ENCODE results near the gene ST8SIA2. TPM values are rescaled to one million over a fixed set of nuclear protein-coding genes. Genes with fewer than 3 reads are reported as not detected.

The ST8SIA2 gene
- total and polyA plus RNA-seq, 4 donors: not detected

DNA sequence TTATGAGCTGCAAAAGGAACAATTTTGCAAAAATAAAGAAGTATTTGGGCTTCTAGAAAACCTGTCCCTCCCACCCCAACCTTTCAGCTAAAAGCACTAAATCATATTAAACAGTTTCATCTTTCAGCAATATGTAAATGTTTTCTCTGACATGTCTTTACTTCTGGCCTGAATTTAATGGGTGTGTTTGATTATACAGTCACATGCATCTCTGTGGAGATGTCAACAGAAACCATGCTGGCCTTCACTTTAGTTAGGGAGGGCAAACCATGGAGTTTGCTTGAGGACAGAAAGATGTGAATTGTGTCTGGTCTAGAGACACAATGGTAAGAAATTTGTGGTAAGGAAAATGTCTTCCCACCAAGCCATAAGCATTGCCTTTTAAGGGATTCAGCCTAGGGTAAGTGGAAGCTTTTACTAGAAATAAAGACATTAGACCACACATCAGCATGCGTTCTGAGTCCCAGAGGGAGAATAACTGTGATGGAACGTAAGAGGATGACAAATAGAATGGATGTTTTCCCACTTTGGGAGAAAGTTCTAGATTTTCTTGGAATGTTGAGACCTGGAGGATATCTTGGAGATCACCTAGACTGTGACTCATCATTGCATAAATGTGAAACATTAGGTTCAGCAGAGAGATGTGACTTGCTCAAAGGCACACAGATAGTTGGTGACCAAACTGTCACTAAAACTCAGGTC is 68.9 kb downstream of the ST8SIA2 start:
- no peaks in the 10 kb centered on the region for H3K36me3 ChIP-seq (ENCODE audit: control insufficient read depth in 4 of 4, insufficient read depth in 3 of 4, low read depth in 1 of 4, low read length in 3 of 4)
- WGBS: 91% methylated on average over 2 of the region's 2 CpGs

DNA sequence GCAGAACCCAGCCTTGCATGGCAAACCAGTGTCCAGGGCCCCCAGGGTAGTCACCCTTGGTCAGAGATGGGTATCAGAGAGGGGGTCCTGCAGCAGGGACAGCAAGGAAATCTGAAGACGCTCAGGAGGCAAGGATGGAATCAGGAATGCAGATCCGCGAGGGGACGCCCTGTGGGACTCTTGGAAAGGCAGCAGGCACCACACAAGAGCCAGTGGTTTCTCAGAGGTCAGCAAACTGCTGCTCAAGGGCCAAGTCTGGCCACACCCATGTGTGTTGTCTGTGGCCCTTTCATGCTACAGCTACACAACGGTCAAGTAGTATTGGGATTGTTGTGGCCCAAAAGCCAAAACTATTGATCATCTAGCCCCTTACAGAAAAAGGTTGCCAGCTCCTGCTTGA is 69.7 kb downstream of the ST8SIA2 start:
- Histone ChIP-seq H3K9ac (ENCODE audit: low read depth in 1 of 2, low read length in 2 of 2) (no peak overlapping the region), H3K27me3 (ENCODE audit: control insufficient read depth in 4 of 4, insufficient read depth in 4 of 4, low read length in 3 of 4) (no peaks in the 10 kb centered on the region), H3K9me3 (ENCODE audit: control insufficient read depth in 4 of 4, low read length in 3 of 4) (no peaks in the 10 kb centered on the region), H3K4me3 (ENCODE audit: low read depth in 1 of 3, low read length in 3 of 3) (no peak overlapping the region), H3K36me3 (ENCODE audit: control insufficient read depth in 4 of 4, insufficient read depth in 3 of 4, low read depth in 1 of 4, low read length in 3 of 4) (no peaks in the 10 kb centered on the region), H3K27ac (ENCODE audit: low read depth in 1 of 2, low read length in 2 of 2) (no peak overlapping the region), H3K4me1 (ENCODE audit: control insufficient read depth in 4 of 4, insufficient read depth in 4 of 4, low read length in 3 of 4) (no peaks in the 10 kb centered on the region)
- no peak for DNase-seq (ENCODE audit: low spot score)
- no peak for TF ChIP-seq FOXA2 (IDR thresholded peaks at IDR 0.05)
- no peak for TF ChIP-seq YY1 (IDR thresholded peaks at IDR 0.05)
- no peak for TF ChIP-seq EGR1 (IDR thresholded peaks at IDR 0.05; ENCODE audit: low read depth in 2 of 2)
- TF ChIP-seq, protein P1, sequence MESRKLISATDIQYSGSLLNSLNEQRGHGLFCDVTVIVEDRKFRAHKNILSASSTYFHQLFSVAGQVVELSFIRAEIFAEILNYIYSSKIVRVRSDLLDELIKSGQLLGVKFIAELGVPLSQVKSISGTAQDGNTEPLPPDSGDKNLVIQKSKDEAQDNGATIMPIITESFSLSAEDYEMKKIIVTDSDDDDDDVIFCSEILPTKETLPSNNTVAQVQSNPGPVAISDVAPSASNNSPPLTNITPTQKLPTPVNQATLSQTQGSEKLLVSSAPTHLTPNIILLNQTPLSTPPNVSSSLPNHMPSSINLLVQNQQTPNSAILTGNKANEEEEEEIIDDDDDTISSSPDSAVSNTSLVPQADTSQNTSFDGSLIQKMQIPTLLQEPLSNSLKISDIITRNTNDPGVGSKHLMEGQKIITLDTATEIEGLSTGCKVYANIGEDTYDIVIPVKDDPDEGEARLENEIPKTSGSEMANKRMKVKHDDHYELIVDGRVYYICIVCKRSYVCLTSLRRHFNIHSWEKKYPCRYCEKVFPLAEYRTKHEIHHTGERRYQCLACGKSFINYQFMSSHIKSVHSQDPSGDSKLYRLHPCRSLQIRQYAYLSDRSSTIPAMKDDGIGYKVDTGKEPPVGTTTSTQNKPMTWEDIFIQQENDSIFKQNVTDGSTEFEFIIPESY (IDR thresholded peaks at IDR 0.05): no peak
- no peak for TF ChIP-seq JUND (IDR thresholded peaks at IDR 0.05)
- TF ChIP-seq, protein P2, sequence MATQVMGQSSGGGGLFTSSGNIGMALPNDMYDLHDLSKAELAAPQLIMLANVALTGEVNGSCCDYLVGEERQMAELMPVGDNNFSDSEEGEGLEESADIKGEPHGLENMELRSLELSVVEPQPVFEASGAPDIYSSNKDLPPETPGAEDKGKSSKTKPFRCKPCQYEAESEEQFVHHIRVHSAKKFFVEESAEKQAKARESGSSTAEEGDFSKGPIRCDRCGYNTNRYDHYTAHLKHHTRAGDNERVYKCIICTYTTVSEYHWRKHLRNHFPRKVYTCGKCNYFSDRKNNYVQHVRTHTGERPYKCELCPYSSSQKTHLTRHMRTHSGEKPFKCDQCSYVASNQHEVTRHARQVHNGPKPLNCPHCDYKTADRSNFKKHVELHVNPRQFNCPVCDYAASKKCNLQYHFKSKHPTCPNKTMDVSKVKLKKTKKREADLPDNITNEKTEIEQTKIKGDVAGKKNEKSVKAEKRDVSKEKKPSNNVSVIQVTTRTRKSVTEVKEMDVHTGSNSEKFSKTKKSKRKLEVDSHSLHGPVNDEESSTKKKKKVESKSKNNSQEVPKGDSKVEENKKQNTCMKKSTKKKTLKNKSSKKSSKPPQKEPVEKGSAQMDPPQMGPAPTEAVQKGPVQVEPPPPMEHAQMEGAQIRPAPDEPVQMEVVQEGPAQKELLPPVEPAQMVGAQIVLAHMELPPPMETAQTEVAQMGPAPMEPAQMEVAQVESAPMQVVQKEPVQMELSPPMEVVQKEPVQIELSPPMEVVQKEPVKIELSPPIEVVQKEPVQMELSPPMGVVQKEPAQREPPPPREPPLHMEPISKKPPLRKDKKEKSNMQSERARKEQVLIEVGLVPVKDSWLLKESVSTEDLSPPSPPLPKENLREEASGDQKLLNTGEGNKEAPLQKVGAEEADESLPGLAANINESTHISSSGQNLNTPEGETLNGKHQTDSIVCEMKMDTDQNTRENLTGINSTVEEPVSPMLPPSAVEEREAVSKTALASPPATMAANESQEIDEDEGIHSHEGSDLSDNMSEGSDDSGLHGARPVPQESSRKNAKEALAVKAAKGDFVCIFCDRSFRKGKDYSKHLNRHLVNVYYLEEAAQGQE (IDR thresholded peaks at IDR 0.05): no peak
- TF ChIP-seq GABPA (IDR thresholded peaks at IDR 0.05 in 1 of 2, conservative IDR thresholded peaks at IDR 0.05 in 1 of 2): no peak
- WGBS: 89% methylated on average over 5 of the region's 5 CpGs

More for the DNA sequence above, 68.9 kb downstream of the ST8SIA2 start:
- Histone ChIP-seq H3K4me3 (ENCODE audit: low read depth in 1 of 3, low read length in 3 of 3) (no peak overlapping the region), H3K9me3 (ENCODE audit: control insufficient read depth in 4 of 4, low read length in 3 of 4) (no peaks in the 10 kb centered on the region), H3K4me1 (ENCODE audit: control insufficient read depth in 4 of 4, insufficient read depth in 4 of 4, low read length in 3 of 4) (no peaks in the 10 kb centered on the region), H3K9ac (ENCODE audit: low read depth in 1 of 2, low read length in 2 of 2) (no peak overlapping the region), H3K27ac (ENCODE audit: low read depth in 1 of 2, low read length in 2 of 2) (no peak overlapping the region), H3K27me3 (ENCODE audit: control insufficient read depth in 4 of 4, insufficient read depth in 4 of 4, low read length in 3 of 4) (no peaks in the 10 kb centered on the region)
- TF ChIP-seq, protein P2 (IDR thresholded peaks at IDR 0.05): no peak
- TF ChIP-seq YY1 (IDR thresholded peaks at IDR 0.05): no peak
- TF ChIP-seq HNF4A (conservative IDR thresholded peaks at IDR 0.05): no peak
- no peak for TF ChIP-seq JUND (IDR thresholded peaks at IDR 0.05)
- TF ChIP-seq, protein P3, sequence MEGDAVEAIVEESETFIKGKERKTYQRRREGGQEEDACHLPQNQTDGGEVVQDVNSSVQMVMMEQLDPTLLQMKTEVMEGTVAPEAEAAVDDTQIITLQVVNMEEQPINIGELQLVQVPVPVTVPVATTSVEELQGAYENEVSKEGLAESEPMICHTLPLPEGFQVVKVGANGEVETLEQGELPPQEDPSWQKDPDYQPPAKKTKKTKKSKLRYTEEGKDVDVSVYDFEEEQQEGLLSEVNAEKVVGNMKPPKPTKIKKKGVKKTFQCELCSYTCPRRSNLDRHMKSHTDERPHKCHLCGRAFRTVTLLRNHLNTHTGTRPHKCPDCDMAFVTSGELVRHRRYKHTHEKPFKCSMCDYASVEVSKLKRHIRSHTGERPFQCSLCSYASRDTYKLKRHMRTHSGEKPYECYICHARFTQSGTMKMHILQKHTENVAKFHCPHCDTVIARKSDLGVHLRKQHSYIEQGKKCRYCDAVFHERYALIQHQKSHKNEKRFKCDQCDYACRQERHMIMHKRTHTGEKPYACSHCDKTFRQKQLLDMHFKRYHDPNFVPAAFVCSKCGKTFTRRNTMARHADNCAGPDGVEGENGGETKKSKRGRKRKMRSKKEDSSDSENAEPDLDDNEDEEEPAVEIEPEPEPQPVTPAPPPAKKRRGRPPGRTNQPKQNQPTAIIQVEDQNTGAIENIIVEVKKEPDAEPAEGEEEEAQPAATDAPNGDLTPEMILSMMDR (IDR thresholded peaks at IDR 0.05; ENCODE audit: low read depth, low read length, missing input control): no peak
- no peak for TF ChIP-seq NR2F2 (IDR thresholded peaks at IDR 0.05)
- no peak for TF ChIP-seq TAF1 (conservative IDR thresholded peaks at IDR 0.05)
- TF ChIP-seq, protein P4, sequence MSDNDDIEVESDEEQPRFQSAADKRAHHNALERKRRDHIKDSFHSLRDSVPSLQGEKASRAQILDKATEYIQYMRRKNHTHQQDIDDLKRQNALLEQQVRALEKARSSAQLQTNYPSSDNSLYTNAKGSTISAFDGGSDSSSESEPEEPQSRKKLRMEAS (IDR thresholded peaks at IDR 0.05): no peak
- no peak for TF ChIP-seq FOXA2 (IDR thresholded peaks at IDR 0.05)
- TF ChIP-seq RAD21 (IDR thresholded peaks at IDR 0.05): no peak
- TF ChIP-seq GABPA (IDR thresholded peaks at IDR 0.05 in 1 of 2, conservative IDR thresholded peaks at IDR 0.05 in 1 of 2): no peak
- no peak for TF ChIP-seq SP1 (IDR thresholded peaks at IDR 0.05)
- TF ChIP-seq, protein P5, sequence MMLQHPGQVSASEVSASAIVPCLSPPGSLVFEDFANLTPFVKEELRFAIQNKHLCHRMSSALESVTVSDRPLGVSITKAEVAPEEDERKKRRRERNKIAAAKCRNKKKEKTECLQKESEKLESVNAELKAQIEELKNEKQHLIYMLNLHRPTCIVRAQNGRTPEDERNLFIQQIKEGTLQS (IDR thresholded peaks at IDR 0.05): no peak
- no peak for DNase-seq (ENCODE audit: low spot score)
